Lung (tissue), 12 donors: ENCODE results near the gene AGBL4. TPM values are rescaled to one million over a fixed set of nuclear protein-coding genes. Genes with fewer than 3 reads are reported as not detected.

Source experiments
- ATAC-seq: fragments of 200-7000 bp; cut with Tn5 transposase; one replicate; pipeline ENCODE4 v1.9.1; 2020; ENCODE audit warnings: moderate number of reproducible peaks; ENCODE audit not compliant: insufficient read depth, low FRiP score
- DNase-seq, 3 donors: peaks; one replicate each; pipeline ENCODE4 v3.0.0-alpha.2; 2013 to 2017
- H3K27ac ChIP-seq, 2 donors: one replicate each; pipeline ENCODE4 v1.5.1; 2013; ENCODE audit warnings: mild to moderate bottlenecking in 2 of 2, moderate library complexity in 2 of 2, control low read depth in 1 of 2, inconsistent platforms in 1 of 2, low read depth in 1 of 2, low read length in 1 of 2
- H3K27me3 ChIP-seq, 3 donors: one replicate each; pipeline ENCODE4 v1.5.1; 2013; ENCODE audit warnings: low read length in 2 of 3; ENCODE audit not compliant: control insufficient read depth in 3 of 3, insufficient read depth in 3 of 3
- H3K36me3 ChIP-seq, 4 donors: one replicate each; pipeline ENCODE4 v1.5.1; 2013; ENCODE audit warnings: low read length in 4 of 4, mild to moderate bottlenecking in 1 of 4, moderate library complexity in 1 of 4; ENCODE audit not compliant: control insufficient read depth in 4 of 4, insufficient read depth in 4 of 4
- H3K4me1 ChIP-seq, 5 donors: one replicate each; pipeline ENCODE4 v1.5.1; 2013; ENCODE audit warnings: low read length in 5 of 5, mild to moderate bottlenecking in 2 of 5, moderate library complexity in 1 of 5; ENCODE audit not compliant: control insufficient read depth in 5 of 5, insufficient read depth in 5 of 5
- H3K4me3 ChIP-seq: one replicate; pipeline ENCODE4 v1.5.1; 2013; ENCODE audit warnings: mild to moderate bottlenecking, control low read depth, moderate library complexity
- H3K9ac ChIP-seq, 2 donors: one replicate each; pipeline ENCODE4 v1.5.1; 2013; ENCODE audit warnings: low read length in 2 of 2, control low read depth in 1 of 2; ENCODE audit not compliant: insufficient read depth in 1 of 2
- H3K9me3 ChIP-seq, 4 donors: one replicate each; pipeline ENCODE4 v1.5.1; 2013; ENCODE audit warnings: low read length in 3 of 4, mild to moderate bottlenecking in 1 of 4, moderate library complexity in 1 of 4; ENCODE audit not compliant: control insufficient read depth in 4 of 4, insufficient read depth in 3 of 4
- WGBS, 2 donors: extraction: QIAGEN DNeasy Blood & Tissue Kit; methylation state at CpG; one replicate each; pipeline ENCODE4 v1.1.7; 2013; 5-methylcytosine and 5-hydroxymethylcytosine counted together
- polyA plus RNA-seq, 2 donors: library from polyadenylated mRNA; stranded (reverse); fragments of 200-250 nt; gene quantifications; one replicate each; pipeline ENCODE4 v1.2.1, GENCODE V29; 2013
- total RNA-seq, 2 donors: library from RNA; depleted of rRNA in 1 of 2; stranded (reverse); fragments of >200 nt in 1 of 2; gene quantifications; one replicate each; pipeline ENCODE4 v1.2.1, GENCODE V29; 2014 to 2021
- TF ChIP-seq, protein P1 (sequence below): IDR thresholded peaks from 2 replicates; pipeline ENCODE4 v1.5.1; 2012; ENCODE audit warnings: mild to moderate bottlenecking; ENCODE audit errors: control extremely low read depth, extremely low read depth
- donor health status: control.
- donor health status: control.
- donor health status: Bipolar disorder and iron deficiency.
- donor health status: healthy.
- donor health status: DM: yes; HTN: yes; CAD: no.

The AGBL4 gene
- total and polyA plus RNA-seq, 4 donors: 0.24 to 7.5 (median 2.6) TPM

DNA sequence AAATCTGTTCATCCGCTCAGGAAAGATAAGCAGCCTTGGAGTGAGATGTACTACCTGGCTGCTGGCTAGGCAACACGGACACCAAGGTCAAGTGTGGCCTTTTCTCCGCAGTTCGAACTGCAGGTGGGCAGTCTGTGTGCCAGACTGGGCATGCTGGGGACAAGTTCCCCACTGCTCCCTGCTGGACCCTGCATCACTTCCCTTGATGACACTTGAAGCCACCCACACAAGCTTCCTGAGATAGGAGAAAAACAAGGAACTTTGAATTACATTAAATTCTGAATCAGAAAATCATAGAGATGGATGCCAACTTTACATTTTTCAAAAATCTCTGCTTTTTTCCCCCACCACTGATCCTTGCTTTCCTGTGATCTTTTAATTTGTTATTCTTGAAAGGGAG is 1285.4 kb downstream of the AGBL4 start:
- H3K27ac ChIP-seq: no peak overlapping the region
- peaks cover 0 to 2% (median 0%) of the 10 kb centered on the region in 5 donors for H3K4me1 ChIP-seq
- peaks cover 14 to 53% (median 29%) of the 10 kb centered on the region in 4 donors for H3K36me3 ChIP-seq
- no peaks in the 10 kb centered on the region for H3K9me3 ChIP-seq
- 95 to 99% methylated on average over 4 of the region's 4 CpGs for WGBS, 2 donors
- no peaks in the 10 kb centered on the region for H3K27me3 ChIP-seq
- H3K4me3 ChIP-seq: no peak overlapping the region
- no peak overlapping the region for H3K9ac ChIP-seq
- TF ChIP-seq, protein P1, sequence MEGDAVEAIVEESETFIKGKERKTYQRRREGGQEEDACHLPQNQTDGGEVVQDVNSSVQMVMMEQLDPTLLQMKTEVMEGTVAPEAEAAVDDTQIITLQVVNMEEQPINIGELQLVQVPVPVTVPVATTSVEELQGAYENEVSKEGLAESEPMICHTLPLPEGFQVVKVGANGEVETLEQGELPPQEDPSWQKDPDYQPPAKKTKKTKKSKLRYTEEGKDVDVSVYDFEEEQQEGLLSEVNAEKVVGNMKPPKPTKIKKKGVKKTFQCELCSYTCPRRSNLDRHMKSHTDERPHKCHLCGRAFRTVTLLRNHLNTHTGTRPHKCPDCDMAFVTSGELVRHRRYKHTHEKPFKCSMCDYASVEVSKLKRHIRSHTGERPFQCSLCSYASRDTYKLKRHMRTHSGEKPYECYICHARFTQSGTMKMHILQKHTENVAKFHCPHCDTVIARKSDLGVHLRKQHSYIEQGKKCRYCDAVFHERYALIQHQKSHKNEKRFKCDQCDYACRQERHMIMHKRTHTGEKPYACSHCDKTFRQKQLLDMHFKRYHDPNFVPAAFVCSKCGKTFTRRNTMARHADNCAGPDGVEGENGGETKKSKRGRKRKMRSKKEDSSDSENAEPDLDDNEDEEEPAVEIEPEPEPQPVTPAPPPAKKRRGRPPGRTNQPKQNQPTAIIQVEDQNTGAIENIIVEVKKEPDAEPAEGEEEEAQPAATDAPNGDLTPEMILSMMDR: no peak
- ATAC-seq: no peak
- no peak for DNase-seq

DNA sequence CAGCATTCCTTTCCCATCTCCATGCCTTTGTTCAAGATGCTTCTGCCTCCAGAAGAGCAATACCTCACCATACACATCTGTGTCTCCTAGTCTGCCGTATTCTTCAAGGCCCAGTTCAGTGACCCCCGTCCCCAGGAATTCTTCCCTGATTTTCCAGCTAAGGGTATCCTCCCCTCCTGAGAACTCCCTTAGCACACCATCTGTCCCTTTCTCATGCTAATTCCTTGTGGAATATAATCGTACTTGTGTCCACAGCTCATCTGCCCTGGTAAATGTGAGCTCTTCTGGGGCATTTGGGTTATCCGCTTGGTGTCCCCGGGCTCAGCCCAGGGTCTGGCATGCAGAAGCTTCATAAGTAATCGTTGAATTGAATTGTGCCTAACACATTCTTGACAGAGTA is 1288.0 kb downstream of the AGBL4 start:
- Histone ChIP-seq H3K4me1 (peaks cover 0 to 2% (median 0%) of the 10 kb centered on the region in 5 donors), H3K4me3 (no peak overlapping the region), H3K36me3 (peaks cover 15 to 65% (median 38%) of the 10 kb centered on the region in 4 donors), H3K27ac (no peak overlapping the region), H3K9ac (no peak overlapping the region), H3K9me3 (no peaks in the 10 kb centered on the region), H3K27me3 (no peaks in the 10 kb centered on the region)
- ATAC-seq (no peak), DNase-seq (no peak)
- TF ChIP-seq, protein P1: no peak
- WGBS, 2 donors: 90 to 92% methylated on average over 6 of the region's 6 CpGs

DNA sequence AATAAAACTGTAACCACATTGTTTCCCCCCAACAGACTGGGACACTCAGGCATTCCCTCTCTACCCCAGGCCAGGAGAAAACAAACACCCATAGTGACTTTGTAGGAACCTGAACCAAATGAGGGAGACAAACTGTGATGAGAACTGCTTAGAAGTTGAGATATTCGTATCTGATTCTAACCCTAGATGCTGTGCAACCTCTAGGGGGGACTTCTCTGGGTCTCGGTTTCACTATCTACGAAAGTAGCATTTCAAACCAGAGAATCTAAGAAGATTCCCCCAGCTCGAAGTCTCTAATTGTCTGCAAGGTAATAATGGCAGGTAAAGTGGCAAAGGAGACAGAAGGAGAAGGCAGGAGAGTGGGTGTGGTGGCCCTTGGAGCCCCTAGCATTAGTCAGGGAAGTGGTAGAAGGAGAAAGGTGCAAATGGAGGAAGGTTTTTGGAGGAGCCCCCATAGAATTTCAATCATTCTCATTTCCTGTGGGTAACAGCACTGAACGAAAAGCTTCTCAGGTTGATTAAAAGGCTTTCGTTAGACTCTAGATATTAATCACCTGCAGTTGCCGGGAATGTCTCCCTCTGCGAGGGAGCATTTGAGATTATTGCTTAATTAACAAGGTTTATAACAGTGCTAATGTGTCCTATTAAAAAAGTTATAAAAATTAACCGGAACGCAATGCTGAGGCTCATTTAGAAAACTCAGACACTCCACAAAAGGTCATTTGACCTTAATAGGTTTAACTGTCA is 1293.4 kb downstream of the AGBL4 start:
- no peaks in the 10 kb centered on the region for H3K27me3 ChIP-seq
- no peaks in the 10 kb centered on the region for H3K4me1 ChIP-seq
- TF ChIP-seq, protein P1: no peak
- no peak overlapping the region for H3K4me3 ChIP-seq
- no peak for ATAC-seq
- no peak overlapping the region for H3K9ac ChIP-seq
- H3K36me3 ChIP-seq: peaks cover 16 to 50% (median 24%) of the 10 kb centered on the region in 4 donors
- WGBS, 2 donors: 78 to 87% methylated on average over 10 of the region's 10 CpGs
- H3K27ac ChIP-seq: no peak overlapping the region
- no peaks in the 10 kb centered on the region for H3K9me3 ChIP-seq
- DNase-seq: no peak
